Astrocyte (in vitro differentiated cells and primary cell): Measurements from ENCODE around the gene MS4A10.

Experiments
- CTCF ChIP-seq: IDR thresholded peaks from 2 replicates; pipeline ENCODE4 v1.5.1; 2011; ENCODE audit warnings: low read depth, mild to moderate bottlenecking, inconsistent platforms, low read length, moderate library complexity; ENCODE audit not compliant: insufficient read depth
- EZH2 ChIP-seq: IDR thresholded peaks from 2 replicates; pipeline ENCODE4 v1.6.1; 2012; ENCODE audit warnings: mild to moderate bottlenecking, low read length, inconsistent platforms; ENCODE audit not compliant: insufficient read depth

GRCh38 chr11:60765355-60765754 lies 19.8 kb upstream of the MS4A10 start:
- no peak for TF ChIP-seq CTCF
- TF ChIP-seq EZH2, result no peak
